OCI-LY7 (cell line): Measurements from ENCODE around the gene USH2A. TPM values are rescaled to one million over a fixed set of nuclear protein-coding genes. Genes with fewer than 3 reads are reported as not detected.

ENCODE experiments used
- BruUV-seq: library from RNA; stranded (reverse); fragments of 400-500 nt; replicated peaks from 2 replicates; lab custom pipeline; 2021; lab: Mats Ljungman, UMichigan
- CTCF ChIA-PET: fragments of 300-600 bp; sonication (Branson Sonifier 250); formaldehyde crosslinking; loops from one replicate; lab custom pipeline; 2022; ENCODE audit warnings: antibody characterized with exemption; ENCODE audit not compliant: unreplicated experiment; lab: Charles Lee
- POLR2A ChIA-PET: fragments of 300-600 bp; sonication (Branson Sonifier 250); formaldehyde crosslinking; loops from one replicate; lab custom pipeline; 2022; ENCODE audit warnings: antibody characterized with exemption; lab: Charles Lee
- DNase-seq: peaks from one replicate; pipeline ENCODE4 v3.0.0-alpha.2; 2015; ENCODE audit warnings: low spot score
- H2AFZ ChIP-seq: fragments of 200-600 bp; sonication (generic), shearing (Covaris generic); 2 replicates; pipeline ENCODE4 v1.6.1; 2014; ENCODE audit warnings: mild to moderate bottlenecking, antibody characterized with exemption, low read length, moderate library complexity
- H3K27ac ChIP-seq: fragments of 200-600 bp; sonication (generic); 2 replicates; pipeline ENCODE4 v1.5.1; 2014; ENCODE audit warnings: mixed run types, low read depth, mild to moderate bottlenecking, moderate library complexity, low read length, inconsistent platforms; ENCODE audit not compliant: poor library complexity, severe bottlenecking
- H3K36me3 ChIP-seq: fragments of 200-600 bp; sonication (generic); 2 replicates; pipeline ENCODE4 v1.6.1; 2014; ENCODE audit warnings: mild to moderate bottlenecking, antibody characterized with exemption, low read length, moderate library complexity, mixed read lengths; ENCODE audit not compliant: insufficient read depth
- H3K4me1 ChIP-seq: fragments of 200-600 bp; sonication (generic); 2 replicates; pipeline ENCODE4 v1.5.1; 2014; ENCODE audit warnings: mild to moderate bottlenecking, low read length; ENCODE audit not compliant: insufficient read depth, poor library complexity, severe bottlenecking
- H3K4me2 ChIP-seq: fragments of 200-600 bp; sonication (generic); 2 replicates; pipeline ENCODE4 v1.6.1; 2014; ENCODE audit warnings: mild to moderate bottlenecking, low read length
- H3K4me3 ChIP-seq: fragments of 200-600 bp; sonication (generic); 2 replicates; pipeline ENCODE4 v1.5.1; 2014; ENCODE audit warnings: mild to moderate bottlenecking, low read depth, low read length; ENCODE audit not compliant: poor library complexity, severe bottlenecking
- H3K79me2 ChIP-seq: fragments of 200-600 bp; sonication (generic); 2 replicates; pipeline ENCODE4 v1.6.1; 2016; ENCODE audit warnings: low read depth, mild to moderate bottlenecking, low read length, moderate library complexity, mixed read lengths; ENCODE audit not compliant: insufficient read depth
- H3K9me2 ChIP-seq: fragments of 200-600 bp; sonication (generic); 2 replicates; pipeline ENCODE4 v1.6.1; 2016; ENCODE audit warnings: mild to moderate bottlenecking, low read length, mixed read lengths; ENCODE audit not compliant: insufficient read depth
- H3K9me3 ChIP-seq: fragments of 200-600 bp; sonication (generic); 2 replicates; pipeline ENCODE4 v1.6.1; 2014; ENCODE audit warnings: mild to moderate bottlenecking, mixed run types, low read length, mixed read lengths
- H4K20me1 ChIP-seq: fragments of 200-600 bp; sonication (generic); 2 replicates; pipeline ENCODE4 v1.6.1; 2014; ENCODE audit warnings: mild to moderate bottlenecking, antibody characterized with exemption, low read length, moderate library complexity, mixed read lengths; ENCODE audit not compliant: insufficient read depth
- EZH2phosphoT487 ChIP-seq: fragments of 200-600 bp; sonication (generic); IDR thresholded peaks from 2 replicates; pipeline ENCODE4 v1.6.1; 2018; ENCODE audit warnings: low read depth, borderline replicate concordance, mild to moderate bottlenecking, mixed run types, antibody characterized with exemption, low read length, moderate library complexity, mixed read lengths
- intact Hi-C: fragments of 100-400 bp; cut with micrococcal nuclease; formaldehyde crosslinking; loops from one replicate; pipeline ENCODE4 v1.10.0; 2022; ENCODE audit not compliant: unreplicated experiment
- total RNA-seq, 2 experiments: library from RNA; depleted of rRNA in 1 of 2; stranded (reverse); fragments of >200 nt in 1 of 2; shearing (Covaris generic) in 1 of 2; gene quantifications; 2 replicates each; pipeline ENCODE4 v1.2.3, GENCODE V29; 2014 to 2022
- TF ChIP-seq, protein P1 (sequence below): fragments of 200-600 bp; sonication (generic); conservative IDR thresholded peaks from 2 replicates; pipeline ENCODE4 v1.5.1; 2014; ENCODE audit warnings: mild to moderate bottlenecking, antibody characterized with exemption, low read length, moderate library complexity, mixed read lengths

Gene USH2A
- total RNA-seq, 2 experiments from 2014 or later = not detected

DNA sequence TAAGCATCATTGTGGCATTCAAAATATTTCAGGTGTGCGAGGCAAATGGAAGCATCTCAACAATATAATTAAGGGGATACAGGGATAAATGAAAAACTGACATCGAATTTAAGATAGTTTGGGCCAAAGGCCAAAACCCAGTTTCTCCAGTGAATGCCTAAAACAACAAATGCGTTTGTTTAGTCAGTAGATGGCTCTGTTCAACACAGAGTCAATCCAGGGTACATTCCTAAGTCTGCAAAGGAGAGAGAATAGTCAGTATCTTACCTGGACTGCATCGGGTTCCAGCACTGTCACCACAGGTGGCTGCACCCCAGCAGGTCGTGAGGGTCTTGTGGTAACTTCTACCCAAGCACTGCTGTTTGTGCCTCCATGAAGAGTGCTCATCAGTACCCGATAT is 535.1 kb downstream of the USH2A start:
- DNase-seq = no peak
- Histone ChIP-seq H3K9me3 (no peaks in the 10 kb centered on the region), H2AFZ (no peak overlapping the region), H3K9me2 (no peaks in the 10 kb centered on the region), H3K79me2 (no peaks in the 10 kb centered on the region), H3K4me2 (no peak overlapping the region), H3K4me3 (no peak overlapping the region), H3K27ac (no peak overlapping the region), H3K4me1 (no peaks in the 10 kb centered on the region), H3K36me3 (no peaks in the 10 kb centered on the region), H4K20me1 (no peaks in the 10 kb centered on the region)
- BruUV-seq = no TSS peak
- ChIA-PET POLR2A (no interaction called here), CTCF (no interaction called here)
- intact Hi-C loops = no loop called here
- TF ChIP-seq, protein P1, sequence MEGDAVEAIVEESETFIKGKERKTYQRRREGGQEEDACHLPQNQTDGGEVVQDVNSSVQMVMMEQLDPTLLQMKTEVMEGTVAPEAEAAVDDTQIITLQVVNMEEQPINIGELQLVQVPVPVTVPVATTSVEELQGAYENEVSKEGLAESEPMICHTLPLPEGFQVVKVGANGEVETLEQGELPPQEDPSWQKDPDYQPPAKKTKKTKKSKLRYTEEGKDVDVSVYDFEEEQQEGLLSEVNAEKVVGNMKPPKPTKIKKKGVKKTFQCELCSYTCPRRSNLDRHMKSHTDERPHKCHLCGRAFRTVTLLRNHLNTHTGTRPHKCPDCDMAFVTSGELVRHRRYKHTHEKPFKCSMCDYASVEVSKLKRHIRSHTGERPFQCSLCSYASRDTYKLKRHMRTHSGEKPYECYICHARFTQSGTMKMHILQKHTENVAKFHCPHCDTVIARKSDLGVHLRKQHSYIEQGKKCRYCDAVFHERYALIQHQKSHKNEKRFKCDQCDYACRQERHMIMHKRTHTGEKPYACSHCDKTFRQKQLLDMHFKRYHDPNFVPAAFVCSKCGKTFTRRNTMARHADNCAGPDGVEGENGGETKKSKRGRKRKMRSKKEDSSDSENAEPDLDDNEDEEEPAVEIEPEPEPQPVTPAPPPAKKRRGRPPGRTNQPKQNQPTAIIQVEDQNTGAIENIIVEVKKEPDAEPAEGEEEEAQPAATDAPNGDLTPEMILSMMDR = 0 out of 2 replicates have a peak, but pooled peaks have one; percentile 17
- no peak for TF ChIP-seq EZH2phosphoT487

DNA sequence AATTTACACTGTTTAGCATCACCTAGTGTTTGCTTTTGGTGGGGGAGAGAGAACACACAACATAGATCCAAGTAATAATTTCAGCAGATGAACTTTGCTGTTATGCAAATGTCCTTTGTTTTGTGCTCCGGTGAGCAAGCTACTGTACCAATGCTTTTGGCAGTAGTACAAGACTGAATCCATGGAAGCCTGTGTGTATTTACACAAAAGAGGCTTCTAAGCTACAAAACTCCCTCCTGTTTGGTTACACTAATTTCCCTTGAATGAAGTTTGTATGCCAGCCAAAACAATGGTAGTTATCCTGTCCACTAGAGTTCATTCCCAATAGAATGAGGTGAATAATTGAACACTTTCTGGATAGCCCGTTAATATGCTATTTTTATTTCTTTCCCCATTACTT is 535.6 kb downstream of the USH2A start:
- no peaks in the 10 kb centered on the region for H3K36me3 ChIP-seq
- no peak overlapping the region for H3K4me3 ChIP-seq
- ChIA-PET POLR2A (no interaction called here), CTCF (no interaction called here)
- DNase-seq = no peak
- H3K4me2 ChIP-seq = no peak overlapping the region
- no peaks in the 10 kb centered on the region for H3K4me1 ChIP-seq
- no peak overlapping the region for H3K27ac ChIP-seq
- no peaks in the 10 kb centered on the region for H3K9me2 ChIP-seq
- TF ChIP-seq, protein P1 = no peak
- no peak for TF ChIP-seq EZH2phosphoT487
- H2AFZ ChIP-seq = no peak overlapping the region
- no TSS peak for BruUV-seq
- intact Hi-C loops = no loop called here
- no peaks in the 10 kb centered on the region for H3K79me2 ChIP-seq
- no peaks in the 10 kb centered on the region for H4K20me1 ChIP-seq
- H3K9me3 ChIP-seq = no peaks in the 10 kb centered on the region

DNA sequence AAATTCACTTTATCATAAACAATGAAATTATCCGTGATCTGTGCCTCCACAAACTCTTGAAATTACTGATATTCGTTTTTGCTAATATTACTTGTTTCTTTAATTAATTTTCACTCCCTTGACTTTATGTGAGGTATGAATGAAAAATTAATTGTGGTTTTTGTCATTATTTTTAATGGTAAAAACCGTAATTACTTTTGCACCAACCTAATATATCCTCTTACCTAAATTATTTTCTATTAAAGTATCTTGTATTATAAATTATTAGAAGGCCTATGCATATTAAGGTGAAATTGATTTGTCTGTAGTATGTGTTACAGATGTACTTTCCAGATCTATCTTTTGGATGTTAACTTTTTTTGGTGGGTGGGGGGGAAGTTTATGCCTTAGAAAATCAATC is 540.2 kb downstream of the USH2A start:
- no TSS peak for BruUV-seq

More for the DNA sequence above, 540.2 kb downstream of the USH2A start:
- no peak overlapping the region for H3K27ac ChIP-seq
- H3K9me2 ChIP-seq = no peaks in the 10 kb centered on the region
- intact Hi-C loops = no loop called here
- H3K9me3 ChIP-seq = no peaks in the 10 kb centered on the region
- no peaks in the 10 kb centered on the region for H3K79me2 ChIP-seq
- TF ChIP-seq EZH2phosphoT487 = no peak
- TF ChIP-seq, protein P1 = no peak
- no peak overlapping the region for H3K4me2 ChIP-seq
- H3K4me3 ChIP-seq = no peak overlapping the region
- no peaks in the 10 kb centered on the region for H4K20me1 ChIP-seq
- no peak for DNase-seq
- H3K4me1 ChIP-seq = no peaks in the 10 kb centered on the region
- H3K36me3 ChIP-seq = no peaks in the 10 kb centered on the region
- POLR2A ChIA-PET = no interaction called here
- CTCF ChIA-PET = no interaction called here
- H2AFZ ChIP-seq = no peak overlapping the region
